Transverse colon (tissue), 4 donors: Measurements from ENCODE around the gene CCDC70. TPM values are rescaled to one million over a fixed set of nuclear protein-coding genes. Genes with fewer than 3 reads are reported as not detected.

Experiments
- DNase-seq: peaks from one replicate; pipeline ENCODE4 v3.0.0-alpha.2; 2019
- H3K27ac ChIP-seq, 4 donors: fragments of 200-600 bp; sonication (generic); 2 replicates each; pipeline ENCODE4 v1.5.1; 2016 to 2018; ENCODE audit warnings: inconsistent platforms in 4 of 4
- H3K27me3 ChIP-seq: fragments of 200-600 bp; sonication (generic); 2 replicates; pipeline ENCODE4 v1.5.1; 2017; ENCODE audit warnings: inconsistent platforms
- H3K36me3 ChIP-seq, 4 donors: fragments of 200-600 bp; sonication (generic); 2 replicates each; pipeline ENCODE4 v1.5.1; 2017 to 2019; ENCODE audit warnings: inconsistent platforms in 4 of 4
- H3K4me1 ChIP-seq, 4 donors: fragments of 200-600 bp; sonication (generic); 2 replicates each; pipeline ENCODE4 v1.5.1; 2017 to 2020; ENCODE audit warnings: inconsistent platforms in 4 of 4
- H3K4me3 ChIP-seq, 4 donors: fragments of 200-600 bp; sonication (generic); 1 replicate in 1 of 4; 2 replicates in 3 of 4; pipeline versions ENCODE4 v1.5.1 to v1.6.1; 2017 to 2019; ENCODE audit warnings: inconsistent platforms in 4 of 4
- H3K9me3 ChIP-seq, 2 donors: fragments of 200-600 bp; sonication (generic); 2 replicates each; pipeline ENCODE4 v1.5.1; 2017 to 2019; ENCODE audit warnings: inconsistent platforms in 2 of 2
- EP300 ChIP-seq: sonication (generic); formaldehyde crosslinking; IDR thresholded peaks from one replicate; pipeline ENCODE4 v1.6.1; 2017; ENCODE audit warnings: antibody characterized with exemption, low read depth
- POLR2A ChIP-seq: fragments of 450-650 bp; IDR thresholded peaks from one replicate; pipeline ENCODE4 v1.6.1; 2016; ENCODE audit warnings: antibody characterized with exemption, mild to moderate bottlenecking, moderate library complexity
- POLR2AphosphoS5 ChIP-seq, 3 donors: sonication (generic); formaldehyde crosslinking; IDR thresholded peaks; one replicate each; pipeline ENCODE4 v1.6.1; 2016; ENCODE audit warnings: antibody characterized with exemption in 3 of 3
- WGBS, 2 donors: methylation state at CpG; one replicate each; pipeline ENCODE4 v1.1.5; 2018; ENCODE audit warnings: low coverage in 1 of 2; 5-methylcytosine and 5-hydroxymethylcytosine counted together
- in situ Hi-C, 4 donors: fragments of 200-750 bp; cut with MboI; loops; one replicate each; pipeline versions ENCODE4 v1.15.0 to v1.15.1; 2017; ENCODE audit warnings: low sequenced_read_pairs in 3 of 4, low pct_ligation_motif_present in 1 of 4, low pct_unique_long_range_greater_than_20kb in 1 of 4
- intact Hi-C: fragments of 100-400 bp; cut with DNase I; formaldehyde crosslinking; loops from one replicate; pipeline ENCODE4 v1.15.1; 2023; ENCODE audit warnings: low total_unique reads
- total RNA-seq, 4 donors: library from RNA; depleted of rRNA; stranded (reverse); fragments of >200 nt; gene quantifications; one replicate each; pipeline ENCODE4 v1.1.0, GENCODE V29; 2016
- TF ChIP-seq, protein P1 (sequence below), 5 experiments: fragments of 200-600 bp in 3 of 5; fragments of 450-650 bp in 2 of 5; sonication (generic) in 3 of 5; IDR thresholded peaks; 1 replicate in 2 of 5; 2 replicates in 3 of 5; pipeline ENCODE4 v1.5.1; 2016 to 2017; ENCODE audit warnings: antibody characterized with exemption in 5 of 5, inconsistent platforms in 3 of 5, mild to moderate bottlenecking in 2 of 5, moderate library complexity in 1 of 5

Gene CCDC70
- total RNA-seq, 4 donors from 2014 or later = not detected

DNA sequence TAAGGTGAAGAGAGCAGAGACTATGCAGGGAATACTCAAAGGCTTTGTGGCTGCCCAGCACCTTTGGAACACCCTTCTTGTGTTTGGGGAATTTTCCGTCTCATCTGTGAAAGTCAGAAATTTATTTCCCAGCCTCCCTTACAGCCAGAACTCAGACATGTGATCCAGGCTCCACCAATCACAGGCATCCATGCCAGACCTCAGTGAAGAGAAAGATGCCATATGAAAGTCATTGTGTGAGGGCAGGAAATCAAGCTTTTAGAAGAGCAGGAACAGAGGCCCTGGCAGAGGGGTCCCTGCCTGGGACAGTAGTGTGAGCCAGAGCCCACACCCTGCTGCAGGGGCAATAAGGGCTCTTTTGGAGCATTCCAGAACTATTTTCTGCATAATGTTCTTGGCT, 12.1 kb downstream of the CCDC70 start:
- Histone ChIP-seq H3K4me1 (no peaks in the 10 kb centered on the region), H3K36me3 (no peaks in the 10 kb centered on the region), H3K9me3 (no peaks in the 10 kb centered on the region), H3K27ac (no peak overlapping the region), H3K4me3 (no peak overlapping the region), H3K27me3 (no peaks in the 10 kb centered on the region)
- intact Hi-C loops = loop anchor here (5.0 kb wide), 1 partner anchor 2002 kb away; no protein-coding TSS in a partner anchor
- in situ Hi-C loops = no loop called here
- no peak for TF ChIP-seq EP300
- no peak for TF ChIP-seq POLR2A
- no peak for TF ChIP-seq POLR2AphosphoS5 (IDR thresholded peaks at IDR 0.05)
- TF ChIP-seq, protein P1, sequence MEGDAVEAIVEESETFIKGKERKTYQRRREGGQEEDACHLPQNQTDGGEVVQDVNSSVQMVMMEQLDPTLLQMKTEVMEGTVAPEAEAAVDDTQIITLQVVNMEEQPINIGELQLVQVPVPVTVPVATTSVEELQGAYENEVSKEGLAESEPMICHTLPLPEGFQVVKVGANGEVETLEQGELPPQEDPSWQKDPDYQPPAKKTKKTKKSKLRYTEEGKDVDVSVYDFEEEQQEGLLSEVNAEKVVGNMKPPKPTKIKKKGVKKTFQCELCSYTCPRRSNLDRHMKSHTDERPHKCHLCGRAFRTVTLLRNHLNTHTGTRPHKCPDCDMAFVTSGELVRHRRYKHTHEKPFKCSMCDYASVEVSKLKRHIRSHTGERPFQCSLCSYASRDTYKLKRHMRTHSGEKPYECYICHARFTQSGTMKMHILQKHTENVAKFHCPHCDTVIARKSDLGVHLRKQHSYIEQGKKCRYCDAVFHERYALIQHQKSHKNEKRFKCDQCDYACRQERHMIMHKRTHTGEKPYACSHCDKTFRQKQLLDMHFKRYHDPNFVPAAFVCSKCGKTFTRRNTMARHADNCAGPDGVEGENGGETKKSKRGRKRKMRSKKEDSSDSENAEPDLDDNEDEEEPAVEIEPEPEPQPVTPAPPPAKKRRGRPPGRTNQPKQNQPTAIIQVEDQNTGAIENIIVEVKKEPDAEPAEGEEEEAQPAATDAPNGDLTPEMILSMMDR (IDR thresholded peaks at IDR 0.05) = no peak
- DNase-seq = no peak
- WGBS, 2 donors = 92% methylated on average over 1 of the region's 1 CpG; no CpG with 5 or more reads in 1 of the 2 donors

DNA sequence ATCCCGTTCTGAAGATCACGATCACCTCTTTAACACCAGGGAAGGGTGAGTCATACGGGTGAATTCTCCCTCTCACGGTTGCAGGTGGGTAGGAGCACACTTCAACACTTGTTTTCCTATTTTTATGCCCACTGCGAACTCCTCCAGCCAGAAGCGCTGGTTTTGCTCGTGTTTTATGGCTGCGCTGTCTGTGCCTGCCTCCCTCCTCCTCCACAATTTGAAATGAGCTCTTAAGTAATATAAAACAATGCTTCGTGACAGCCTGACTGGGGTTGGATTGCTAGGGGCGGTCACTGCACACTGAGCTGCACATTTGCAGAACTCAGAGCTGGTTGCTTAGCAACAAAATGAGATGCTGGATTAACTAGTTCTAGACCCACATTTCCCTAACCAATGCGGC, 12.9 kb downstream of the CCDC70 start:
- Histone ChIP-seq H3K27ac (no peak overlapping the region), H3K4me1 (no peaks in the 10 kb centered on the region), H3K4me3 (no peak overlapping the region), H3K27me3 (no peaks in the 10 kb centered on the region), H3K9me3 (no peaks in the 10 kb centered on the region), H3K36me3 (no peaks in the 10 kb centered on the region)
- TF ChIP-seq POLR2AphosphoS5 (IDR thresholded peaks at IDR 0.05) (no peak), EP300 (no peak), POLR2A (no peak)
- TF ChIP-seq, protein P1 (IDR thresholded peaks at IDR 0.05) = no peak
- in situ Hi-C loops = no loop called here
- WGBS, 2 donors = 61 to 92% methylated on average over 4 to 11 of the region's 11 CpGs
- DNase-seq = no peak
- intact Hi-C loops = loop anchor here (5.0 kb wide), 1 partner anchor 2002 kb away; no protein-coding TSS in a partner anchor

DNA sequence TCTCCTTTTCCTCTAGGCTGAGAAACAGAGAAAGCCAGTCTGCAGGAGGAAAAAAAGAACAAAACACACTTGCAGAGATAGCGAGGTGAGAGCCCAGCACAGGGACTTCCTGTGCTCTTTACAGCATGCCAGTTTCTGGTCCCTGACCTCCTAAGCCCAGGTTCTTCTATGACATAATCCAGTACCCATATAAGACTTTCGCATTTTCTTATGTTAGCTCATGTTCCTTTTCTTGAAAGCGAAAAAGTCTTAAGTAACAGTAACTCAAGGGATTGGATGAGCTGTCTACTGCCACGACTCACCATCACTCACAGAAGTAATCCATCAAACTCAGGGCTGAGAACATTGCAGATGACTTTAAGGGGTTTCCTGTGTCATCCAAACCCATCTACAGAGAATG, 17.4 kb downstream of the CCDC70 start:
- 77 to 90% methylated on average over 4 of the region's 4 CpGs for WGBS, 2 donors
- TF ChIP-seq POLR2AphosphoS5 (IDR thresholded peaks at IDR 0.05) = no peak
- no peak for TF ChIP-seq EP300
- TF ChIP-seq, protein P1 (IDR thresholded peaks at IDR 0.05) = no peak
- TF ChIP-seq POLR2A = no peak
- Histone ChIP-seq H3K4me1 (no peaks in the 10 kb centered on the region), H3K27me3 (no peaks in the 10 kb centered on the region), H3K27ac (no peak overlapping the region), H3K4me3 (no peak overlapping the region), H3K9me3 (no peaks in the 10 kb centered on the region), H3K36me3 (no peaks in the 10 kb centered on the region)
- in situ Hi-C loops = no loop called here
- intact Hi-C loops = no loop called here
- DNase-seq = no peak

DNA sequence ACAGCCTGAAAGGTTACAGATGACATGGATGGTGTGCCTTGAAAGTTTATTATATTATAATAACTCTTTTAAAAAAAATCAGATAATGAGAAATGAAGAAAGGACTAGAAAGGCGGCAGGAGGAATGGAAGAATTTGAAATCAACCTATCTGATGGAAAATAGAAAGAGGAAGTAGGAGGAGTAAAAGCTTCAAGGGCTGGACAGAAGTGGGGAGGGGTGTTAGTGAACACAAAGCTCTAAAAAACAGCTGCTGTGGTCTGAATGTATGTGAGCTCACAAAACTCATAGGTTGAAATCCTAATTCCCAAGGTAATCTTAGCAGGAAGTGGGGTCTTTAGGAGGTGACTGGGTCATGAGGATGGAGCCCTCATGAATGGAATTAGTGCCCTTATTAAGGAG, 19.5 kb downstream of the CCDC70 start:
- in situ Hi-C loops = no loop called here
- no peaks in the 10 kb centered on the region for H3K27me3 ChIP-seq
- H3K36me3 ChIP-seq = no peaks in the 10 kb centered on the region
- no peaks in the 10 kb centered on the region for H3K9me3 ChIP-seq
- no peak for DNase-seq
- TF ChIP-seq, protein P1 (IDR thresholded peaks at IDR 0.05) = no peak
- no peak for TF ChIP-seq EP300
- no peak for TF ChIP-seq POLR2A
- TF ChIP-seq POLR2AphosphoS5 (IDR thresholded peaks at IDR 0.05) = no peak
- H3K27ac ChIP-seq = no peak overlapping the region
- 86 to 91% methylated on average over 1 of the region's 1 CpG for WGBS, 2 donors
- no peak overlapping the region for H3K4me3 ChIP-seq
- intact Hi-C loops = no loop called here
- no peaks in the 10 kb centered on the region for H3K4me1 ChIP-seq
